ENCODE results near the gene IVD. TPM values are rescaled to one million over a fixed set of nuclear protein-coding genes. Genes with fewer than 3 reads are reported as not detected.

Gene IVD
- total and polyA plus RNA-seq, 7 experiments from 2014 or later, result 27.1 to 81.8 (median 50.4) TPM

DNA sequence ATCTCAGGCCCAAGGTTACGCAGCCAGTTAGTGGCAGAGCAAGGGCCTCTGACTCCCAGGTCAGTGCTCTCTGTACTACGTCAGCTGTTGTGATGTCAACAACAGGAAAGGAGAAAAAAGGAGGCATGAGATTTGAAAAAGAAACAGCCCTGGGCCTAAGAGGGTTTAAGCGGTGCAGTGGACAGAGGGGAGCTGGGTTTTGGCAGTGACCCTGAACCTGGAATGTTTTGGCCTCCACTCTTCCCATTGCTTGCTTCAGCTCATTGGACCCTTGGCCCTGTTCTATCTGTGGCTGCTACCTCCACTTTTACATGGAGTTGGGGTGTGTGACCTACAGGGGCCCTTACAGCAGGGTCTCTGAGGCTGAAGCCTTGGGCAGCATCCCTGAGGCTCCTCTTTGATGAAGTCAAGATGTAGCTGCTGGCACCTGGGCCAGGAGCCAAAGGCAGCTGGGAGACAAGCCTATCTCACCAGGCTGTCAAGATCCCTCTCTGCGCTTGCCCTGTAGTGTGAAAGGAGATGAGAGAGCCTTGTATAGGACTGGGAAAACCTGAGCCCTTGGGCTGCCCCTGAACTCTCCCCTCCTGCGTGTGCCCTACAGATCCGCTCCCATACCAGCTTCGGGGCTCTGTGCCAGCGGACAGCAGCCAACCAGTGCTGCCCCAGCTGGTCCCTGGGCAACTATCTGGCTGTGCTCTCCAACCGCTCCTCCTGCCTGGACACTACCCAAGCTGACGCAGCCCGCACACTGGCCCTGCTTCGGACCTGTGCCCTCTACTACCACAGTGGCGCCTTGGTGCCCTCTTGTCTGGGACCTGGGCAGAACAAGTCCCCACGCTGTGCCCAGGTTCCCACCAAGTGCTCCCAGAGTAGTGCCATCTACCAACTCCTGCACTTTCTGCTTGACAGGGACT, 38.9 kb upstream of the IVD start:
- ATAC-seq, result no peak
- H3K27me3 ChIP-seq (ENCODE audit: control insufficient read depth in 2 of 2, insufficient read depth in 2 of 2, low read length in 2 of 2), result no peaks in the 10 kb centered on the region
- DNase-seq, result no peak
- peaks cover 0 to 1% (median 0%) of the 10 kb centered on the region in 11 donors for H3K9me3 Mint-ChIP-seq
- H3K4me3 ChIP-seq (ENCODE audit: low read length), result peak overlapping the region; percentile 59
- peaks cover 14 to 39% (median 28%) of the 10 kb centered on the region in 7 donors for H3K4me1 Mint-ChIP-seq
- peaks cover 0 to 8% (median 5%) of the 10 kb centered on the region in 5 donors for H3K36me3 Mint-ChIP-seq
- H3K27ac Mint-ChIP-seq, result peak overlapping the region in 4 of 9 donors; percentile 65 to 86 (median 79)
- H3K27ac ChIP-seq (ENCODE audit: low read depth, low read length), result no peak overlapping the region
- no peaks in the 10 kb centered on the region for H3K9me3 ChIP-seq (ENCODE audit: control insufficient read depth in 2 of 3, low read length in 3 of 3)
- H3K4me1 ChIP-seq (ENCODE audit: control insufficient read depth in 2 of 2, insufficient read depth in 2 of 2, low read length in 2 of 2), result peaks cover 19 to 24% of the 10 kb centered on the region in 2 donors
- H3K36me3 ChIP-seq (ENCODE audit: control insufficient read depth in 2 of 3, insufficient read depth in 3 of 3, low read length in 3 of 3), result no peaks in the 10 kb centered on the region
- H3K4me3 Mint-ChIP-seq, result peak overlapping the region; percentile 80 to 91 (median 85)
- ChIA-PET CTCF (interaction anchor here (1.0 to 3.8 kb wide), 4 partner anchors 27 to 59 kb away, joined by 3 to 17 read pairs (median 4); partner anchors contain the start of gene PLCB2), POLR2A (interaction anchor here (0.6 to 1.7 kb wide), 5 partner anchors 10 to 74 kb away, joined by 3 to 5 read pairs (median 3); partner anchors contain the start of genes BAHD1 and IVD)
- H3K27me3 Mint-ChIP-seq, result peaks cover 0 to 13% (median 0%) of the 10 kb centered on the region in 5 donors
- intact Hi-C loops (cut with micrococcal nuclease), result no loop called here

DNA sequence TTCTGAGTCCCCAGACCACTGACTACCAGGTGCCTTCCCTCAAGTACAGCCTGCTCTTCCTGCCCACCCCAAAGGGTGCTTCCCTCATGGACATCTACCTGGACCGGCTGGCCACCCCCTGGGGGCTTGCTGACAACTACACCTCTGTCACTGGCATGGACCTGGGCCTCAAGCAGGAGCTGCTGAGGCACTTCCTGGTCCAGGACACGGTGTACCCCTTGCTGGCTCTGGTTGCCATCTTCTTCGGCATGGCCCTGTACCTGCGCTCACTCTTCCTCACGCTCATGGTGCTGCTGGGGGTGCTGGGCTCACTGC, 38.3 kb upstream of the IVD start:
- H3K36me3 Mint-ChIP-seq, result peaks cover 0 to 5% (median 4%) of the 10 kb centered on the region in 5 donors
- H3K27me3 ChIP-seq (ENCODE audit: control insufficient read depth in 2 of 2, insufficient read depth in 2 of 2, low read length in 2 of 2), result no peaks in the 10 kb centered on the region
- H3K4me3 ChIP-seq (ENCODE audit: low read length), result peak overlapping the region; percentile 59
- H3K27me3 Mint-ChIP-seq, result peaks cover 0 to 16% (median 0%) of the 10 kb centered on the region in 5 donors
- H3K4me3 Mint-ChIP-seq, result peak overlapping the region; percentile 80 to 91 (median 85)
- ATAC-seq (no peak), DNase-seq (no peak)
- H3K36me3 ChIP-seq (ENCODE audit: control insufficient read depth in 2 of 3, insufficient read depth in 3 of 3, low read length in 3 of 3), result no peaks in the 10 kb centered on the region
- H3K27ac ChIP-seq (ENCODE audit: low read depth, low read length), result no peak overlapping the region
- POLR2A ChIA-PET, result interaction anchor here (0.9 to 1.7 kb wide), 6 partner anchors 11 to 74 kb away, joined by 3 to 5 read pairs (median 4); partner anchors contain the start of genes BAHD1, INAFM2 and KNSTRN
- H3K4me1 Mint-ChIP-seq, result peaks cover 14 to 38% (median 28%) of the 10 kb centered on the region in 7 donors
- peaks cover 0 to 1% (median 0%) of the 10 kb centered on the region in 11 donors for H3K9me3 Mint-ChIP-seq
- no peaks in the 10 kb centered on the region for H3K9me3 ChIP-seq (ENCODE audit: control insufficient read depth in 2 of 3, low read length in 3 of 3)
- H3K4me1 ChIP-seq (ENCODE audit: control insufficient read depth in 2 of 2, insufficient read depth in 2 of 2, low read length in 2 of 2), result peaks cover 19 to 24% of the 10 kb centered on the region in 2 donors
- CTCF ChIA-PET, result interaction anchor here (0.9 to 3.8 kb wide), 6 partner anchors 23 to 59 kb away, joined by 3 to 17 read pairs (median 4); partner anchors contain the start of gene PLCB2
- intact Hi-C loops (cut with micrococcal nuclease), result no loop called here
- peak overlapping the region in 8 of 9 donors; percentile 65 to 91 (median 79) for H3K27ac Mint-ChIP-seq

DNA sequence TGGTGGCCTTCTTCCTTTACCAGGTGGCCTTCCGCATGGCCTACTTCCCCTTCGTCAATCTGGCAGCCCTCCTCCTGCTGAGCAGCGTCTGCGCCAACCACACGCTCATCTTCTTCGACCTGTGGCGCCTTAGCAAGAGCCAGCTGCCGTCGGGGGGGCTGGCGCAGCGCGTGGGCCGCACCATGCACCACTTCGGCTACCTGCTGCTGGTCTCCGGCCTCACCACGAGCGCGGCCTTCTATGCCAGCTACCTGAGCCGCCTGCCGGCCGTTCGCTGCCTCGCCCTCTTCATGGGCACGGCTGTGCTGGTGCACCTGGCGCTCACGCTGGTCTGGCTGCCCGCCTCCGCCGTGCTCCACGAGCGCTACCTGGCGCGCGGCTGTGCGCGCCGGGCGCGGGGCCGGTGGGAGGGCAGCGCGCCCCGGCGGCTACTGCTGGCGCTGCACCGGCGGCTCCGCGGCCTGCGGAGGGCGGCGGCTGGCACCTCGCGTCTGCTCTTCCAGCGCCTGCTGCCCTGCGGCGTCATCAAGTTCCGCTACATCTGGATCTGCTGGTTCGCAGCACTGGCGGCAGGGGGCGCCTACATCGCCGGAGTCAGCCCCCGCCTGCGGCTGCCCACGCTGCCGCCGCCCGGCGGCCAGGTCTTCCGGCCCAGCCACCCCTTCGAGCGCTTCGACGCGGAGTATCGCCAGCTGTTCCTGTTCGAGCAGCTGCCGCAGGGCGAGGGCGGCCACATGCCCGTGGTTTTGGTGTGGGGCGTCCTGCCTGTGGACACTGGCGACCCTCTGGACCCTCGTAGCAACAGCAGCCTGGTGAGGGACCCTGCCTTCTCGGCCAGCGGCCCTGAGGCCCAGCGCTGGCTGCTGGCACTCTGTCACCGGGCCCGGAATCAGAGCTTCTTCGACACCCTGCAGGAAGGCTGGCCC, 37.6 kb upstream of the IVD start:
- H3K36me3 Mint-ChIP-seq, result no peaks in the 10 kb centered on the region
- Histone ChIP-seq H3K9me3 (ENCODE audit: control insufficient read depth in 2 of 3, low read length in 3 of 3) (no peaks in the 10 kb centered on the region), H3K27me3 (ENCODE audit: control insufficient read depth in 2 of 2, insufficient read depth in 2 of 2, low read length in 2 of 2) (no peaks in the 10 kb centered on the region), H3K36me3 (ENCODE audit: control insufficient read depth in 2 of 3, insufficient read depth in 3 of 3, low read length in 3 of 3) (no peaks in the 10 kb centered on the region), H3K4me1 (ENCODE audit: control insufficient read depth in 2 of 2, insufficient read depth in 2 of 2, low read length in 2 of 2) (peaks cover 19 to 24% of the 10 kb centered on the region in 2 donors), H3K27ac (ENCODE audit: low read depth, low read length) (no peak overlapping the region), H3K4me3 (ENCODE audit: low read length) (peak overlapping the region; percentile 59)
- H3K4me3 Mint-ChIP-seq, result peak overlapping the region; percentile 80 to 91 (median 85)
- peak; percentile 82 to 89 (median 86) for DNase-seq
- peaks cover 0 to 16% (median 0%) of the 10 kb centered on the region in 5 donors for H3K27me3 Mint-ChIP-seq
- peaks cover 14 to 33% (median 26%) of the 10 kb centered on the region in 7 donors for H3K4me1 Mint-ChIP-seq
- peaks cover 0 to 1% (median 0%) of the 10 kb centered on the region in 11 donors for H3K9me3 Mint-ChIP-seq
- ATAC-seq, result peak; percentile 98
- peak overlapping the region in 8 of 9 donors; percentile 45 to 91 (median 79) for H3K27ac Mint-ChIP-seq
- ChIA-PET POLR2A (interaction anchor here (0.6 to 2.2 kb wide), 11 partner anchors 11 to 175 kb away, joined by 3 to 8 read pairs (median 3); partner anchors contain the start of genes BAHD1, INAFM2, IVD and KNSTRN), CTCF (interaction anchor here (0.9 to 3.8 kb wide), 10 partner anchors 7 to 60 kb away, joined by 3 to 17 read pairs (median 4); partner anchors contain the start of gene PLCB2)
- intact Hi-C loops (cut with micrococcal nuclease), result loop anchor here (1.0 to 2.0 kb wide), 10 partner anchors 10 to 139 kb away; partner anchors contain the start of genes DISP2 (in 2 of the 2), IVD (in 2 of the 2), KNSTRN (in 2 of the 2) and INAFM2 (in 1 of the 2)

DNA sequence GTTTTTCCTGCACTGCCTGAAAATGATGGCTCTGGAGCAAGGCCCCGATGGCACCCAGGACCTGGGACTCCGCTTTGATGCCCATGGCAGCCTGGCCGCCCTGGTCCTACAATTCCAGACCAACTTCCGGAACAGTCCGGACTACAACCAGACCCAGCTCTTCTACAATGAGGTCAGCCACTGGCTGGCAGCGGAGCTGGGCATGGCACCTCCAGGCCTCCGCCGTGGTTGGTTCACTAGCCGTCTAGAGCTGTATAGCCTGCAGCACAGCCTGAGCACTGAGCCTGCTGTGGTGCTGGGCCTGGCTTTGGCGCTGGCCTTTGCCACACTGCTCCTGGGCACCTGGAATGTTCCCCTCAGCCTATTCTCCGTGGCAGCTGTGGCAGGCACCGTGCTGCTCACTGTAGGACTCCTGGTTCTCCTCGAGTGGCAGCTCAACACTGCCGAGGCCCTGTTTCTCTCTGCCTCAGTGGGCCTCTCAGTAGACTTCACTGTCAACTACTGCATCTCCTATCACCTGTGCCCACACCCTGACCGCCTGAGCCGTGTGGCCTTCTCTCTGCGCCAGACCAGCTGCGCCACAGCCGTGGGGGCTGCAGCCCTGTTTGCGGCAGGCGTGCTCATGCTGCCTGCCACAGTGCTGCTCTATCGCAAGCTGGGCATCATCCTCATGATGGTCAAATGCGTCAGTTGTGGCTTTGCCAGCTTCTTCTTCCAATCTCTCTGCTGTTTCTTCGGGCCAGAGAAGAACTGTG, 36.7 kb upstream of the IVD start:
- Histone ChIP-seq H3K27ac (ENCODE audit: low read depth, low read length) (no peak overlapping the region), H3K4me3 (ENCODE audit: low read length) (no peak overlapping the region), H3K4me1 (ENCODE audit: control insufficient read depth in 2 of 2, insufficient read depth in 2 of 2, low read length in 2 of 2) (peaks cover 19 to 24% of the 10 kb centered on the region in 2 donors), H3K9me3 (ENCODE audit: control insufficient read depth in 2 of 3, low read length in 3 of 3) (no peaks in the 10 kb centered on the region), H3K36me3 (ENCODE audit: control insufficient read depth in 2 of 3, insufficient read depth in 3 of 3, low read length in 3 of 3) (no peaks in the 10 kb centered on the region), H3K27me3 (ENCODE audit: control insufficient read depth in 2 of 2, insufficient read depth in 2 of 2, low read length in 2 of 2) (no peaks in the 10 kb centered on the region)
- Mint-ChIP-seq H3K4me3 (peak overlapping the region; percentile 25 to 68 (median 41)), H3K27me3 (peaks cover 0 to 16% (median 0%) of the 10 kb centered on the region in 5 donors), H3K4me1 (peaks cover 14 to 28% (median 25%) of the 10 kb centered on the region in 7 donors), H3K9me3 (no peaks in the 10 kb centered on the region), H3K36me3 (no peaks in the 10 kb centered on the region), H3K27ac (peak overlapping the region in 6 of 9 donors; percentile 34 to 85 (median 50))
- ATAC-seq (no peak), DNase-seq (no peak)
- ChIA-PET POLR2A (interaction anchor here (0.6 to 2.2 kb wide), 6 partner anchors 10 to 174 kb away, joined by 3 to 8 read pairs (median 3); partner anchors contain the start of genes BAHD1, IVD and KNSTRN), CTCF (interaction anchor here (0.5 to 3.8 kb wide), 10 partner anchors 8 to 123 kb away, joined by 3 to 17 read pairs (median 5); partner anchors contain the start of gene KNSTRN)
- intact Hi-C loops (cut with micrococcal nuclease), result loop anchor here (1.0 to 2.0 kb wide), 10 partner anchors 11 to 138 kb away; partner anchors contain the start of genes DISP2 (in 2 of the 2), IVD (in 2 of the 2), KNSTRN (in 2 of the 2) and INAFM2 (in 1 of the 2)

DNA sequence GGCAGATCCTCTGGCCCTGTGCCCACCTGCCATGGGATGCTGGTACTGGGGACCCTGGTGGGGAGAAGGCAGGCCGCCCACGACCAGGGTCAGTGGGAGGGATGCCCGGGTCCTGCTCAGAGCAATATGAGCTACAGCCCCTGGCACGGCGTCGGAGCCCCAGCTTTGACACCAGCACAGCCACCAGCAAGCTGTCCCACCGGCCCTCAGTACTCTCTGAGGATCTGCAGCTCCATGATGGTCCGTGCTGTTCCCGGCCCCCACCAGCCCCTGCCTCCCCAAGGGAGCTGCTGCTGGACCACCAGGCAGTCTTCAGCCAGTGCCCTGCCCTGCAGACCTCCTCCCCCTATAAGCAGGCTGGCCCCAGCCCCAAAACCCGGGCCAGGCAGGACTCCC, 36.1 kb upstream of the IVD start:
- intact Hi-C loops (cut with micrococcal nuclease), result loop anchor here in 1 of 2 donors (2.0 kb wide), 2 partner anchors 35 to 61 kb away; partner anchors contain the start of gene IVD
- POLR2A ChIA-PET, result interaction anchor here (0.9 to 2.2 kb wide), 3 partner anchors 10 to 36 kb away, joined by 3 to 8 read pairs (median 3); partner anchors contain the start of genes IVD and KNSTRN

More for the DNA sequence above, 36.1 kb upstream of the IVD start:
- H3K36me3 Mint-ChIP-seq, result no peaks in the 10 kb centered on the region
- H3K9me3 Mint-ChIP-seq, result no peaks in the 10 kb centered on the region
- no peak overlapping the region for H3K27ac ChIP-seq (ENCODE audit: low read depth, low read length)
- DNase-seq (no peak), ATAC-seq (no peak)
- CTCF ChIA-PET, result interaction anchor here (0.5 to 3.8 kb wide), 7 partner anchors 9 to 59 kb away, joined by 3 to 17 read pairs (median 5); partner anchors contain the start of gene KNSTRN
- H3K4me3 ChIP-seq (ENCODE audit: low read length), result no peak overlapping the region
- no peaks in the 10 kb centered on the region for H3K36me3 ChIP-seq (ENCODE audit: control insufficient read depth in 2 of 3, insufficient read depth in 3 of 3, low read length in 3 of 3)
- peaks cover 14 to 28% (median 25%) of the 10 kb centered on the region in 7 donors for H3K4me1 Mint-ChIP-seq
- peaks cover 0 to 16% (median 0%) of the 10 kb centered on the region in 5 donors for H3K27me3 Mint-ChIP-seq
- peaks cover 19 to 24% of the 10 kb centered on the region in 2 donors for H3K4me1 ChIP-seq (ENCODE audit: control insufficient read depth in 2 of 2, insufficient read depth in 2 of 2, low read length in 2 of 2)
- H3K9me3 ChIP-seq (ENCODE audit: control insufficient read depth in 2 of 3, low read length in 3 of 3), result no peaks in the 10 kb centered on the region
- H3K4me3 Mint-ChIP-seq, result peak overlapping the region in 4 of 10 donors; percentile 26 to 42 (median 34)
- H3K27ac Mint-ChIP-seq, result peak overlapping the region in 5 of 9 donors; percentile 36 to 85 (median 52)
- H3K27me3 ChIP-seq (ENCODE audit: control insufficient read depth in 2 of 2, insufficient read depth in 2 of 2, low read length in 2 of 2), result no peaks in the 10 kb centered on the region
